Brain microvascular endothelial cell (primary cell): Measurements from ENCODE around the gene BDNF.
"Not testable (repeated sequence)": the region's sequence is repeated elsewhere in the genome, so short reads cannot be mapped to it uniquely, and the experiment has no call there.

Experiments used
- DNase-seq: peaks from one replicate; pipeline ENCODE4 v3.0.0-alpha.2; 2020
- H3K27ac ChIP-seq: fragments of 250-450 bp; sonication (Bioruptor Pico); 2 replicates; pipeline ENCODE4 v1.5.1; 2020; ENCODE audit warnings: mild to moderate bottlenecking, moderate library complexity
- H3K27me3 ChIP-seq: fragments of 250-450 bp; sonication (Bioruptor Pico); replicated peaks from 2 replicates; pipeline ENCODE4 v1.5.1; 2020; ENCODE audit warnings: mild to moderate bottlenecking
- H3K36me3 ChIP-seq: fragments of 250-450 bp; sonication (Bioruptor Pico); replicated peaks from 2 replicates; pipeline ENCODE4 v1.5.1; 2020; ENCODE audit warnings: mild to moderate bottlenecking
- H3K4me3 ChIP-seq: 2 replicates; pipeline ENCODE4 v1.5.1; 2011; ENCODE audit warnings: low read depth, mild to moderate bottlenecking, control low read depth, low read length, moderate library complexity
- in situ Hi-C: cut with HindIII; loops from 2 replicates; pipeline ENCODE4 v1.10.0; 2017; ENCODE audit warnings: low sequenced_read_pairs, low pct_ligation_motif_present
- TF ChIP-seq, protein P1 (sequence below): IDR thresholded peaks from 2 replicates; pipeline ENCODE4 v1.5.1; 2011; ENCODE audit warnings: low read depth, mild to moderate bottlenecking, moderate library complexity, low read length, control low read depth, inconsistent platforms; ENCODE audit errors: missing control alignments

Gene BDNF

GRCh38 chr11:27677108-27677507, 23.1 kb downstream of the BDNF start:
- no peak for DNase-seq
- no peak overlapping the region for H3K27ac ChIP-seq
- in situ Hi-C loops, result no loop called here
- H3K27me3 ChIP-seq, result no peaks in the 10 kb centered on the region
- TF ChIP-seq, protein P1, sequence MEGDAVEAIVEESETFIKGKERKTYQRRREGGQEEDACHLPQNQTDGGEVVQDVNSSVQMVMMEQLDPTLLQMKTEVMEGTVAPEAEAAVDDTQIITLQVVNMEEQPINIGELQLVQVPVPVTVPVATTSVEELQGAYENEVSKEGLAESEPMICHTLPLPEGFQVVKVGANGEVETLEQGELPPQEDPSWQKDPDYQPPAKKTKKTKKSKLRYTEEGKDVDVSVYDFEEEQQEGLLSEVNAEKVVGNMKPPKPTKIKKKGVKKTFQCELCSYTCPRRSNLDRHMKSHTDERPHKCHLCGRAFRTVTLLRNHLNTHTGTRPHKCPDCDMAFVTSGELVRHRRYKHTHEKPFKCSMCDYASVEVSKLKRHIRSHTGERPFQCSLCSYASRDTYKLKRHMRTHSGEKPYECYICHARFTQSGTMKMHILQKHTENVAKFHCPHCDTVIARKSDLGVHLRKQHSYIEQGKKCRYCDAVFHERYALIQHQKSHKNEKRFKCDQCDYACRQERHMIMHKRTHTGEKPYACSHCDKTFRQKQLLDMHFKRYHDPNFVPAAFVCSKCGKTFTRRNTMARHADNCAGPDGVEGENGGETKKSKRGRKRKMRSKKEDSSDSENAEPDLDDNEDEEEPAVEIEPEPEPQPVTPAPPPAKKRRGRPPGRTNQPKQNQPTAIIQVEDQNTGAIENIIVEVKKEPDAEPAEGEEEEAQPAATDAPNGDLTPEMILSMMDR, result no peak
- H3K36me3 ChIP-seq, result peaks cover 4% of the 10 kb centered on the region
- H3K4me3 ChIP-seq, result no peak overlapping the region

GRCh38 chr11:27673979-27674663, 26.1 kb downstream of the BDNF start:
- in situ Hi-C loops, result no loop called here
- H3K36me3 ChIP-seq, result no peaks in the 10 kb centered on the region
- TF ChIP-seq, protein P1, result no peak
- no peaks in the 10 kb centered on the region for H3K27me3 ChIP-seq
- no peak overlapping the region for H3K27ac ChIP-seq
- no peak for DNase-seq
- no peak overlapping the region for H3K4me3 ChIP-seq

DNA sequence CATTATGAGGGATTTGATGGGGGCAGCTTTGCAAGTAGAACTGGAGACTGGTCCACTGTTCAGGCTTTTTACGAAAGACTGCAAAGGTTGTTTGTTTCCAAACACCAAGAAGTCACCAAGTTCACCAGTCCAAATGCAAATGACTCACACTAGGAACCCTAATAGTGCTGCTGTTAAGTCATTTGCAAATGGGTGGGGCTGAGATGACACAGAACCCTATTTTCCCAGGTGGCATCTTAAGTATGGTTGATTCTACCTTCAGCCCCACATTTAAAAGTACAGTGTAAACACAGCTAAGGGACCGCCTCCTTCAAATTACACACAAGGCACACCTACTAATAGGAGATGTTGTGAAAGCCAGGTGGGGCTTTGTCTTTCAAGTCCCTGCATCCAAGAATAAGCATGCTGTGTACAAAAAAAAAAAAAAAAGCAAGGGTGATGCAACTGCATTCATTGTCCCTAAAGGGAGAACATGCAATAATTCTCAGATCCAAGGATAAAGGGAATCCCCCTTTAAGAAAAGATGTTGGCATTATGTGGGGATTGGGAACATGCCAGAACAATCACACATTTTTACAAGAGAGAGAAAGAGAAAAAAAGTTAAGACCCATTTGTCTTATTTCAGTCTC, 27.3 kb downstream of the BDNF start:
- no peak overlapping the region for H3K27ac ChIP-seq
- TF ChIP-seq, protein P1, result no peak
- no peaks in the 10 kb centered on the region for H3K27me3 ChIP-seq
- no peak for DNase-seq
- in situ Hi-C loops, result no loop called here
- H3K36me3 ChIP-seq, result no peaks in the 10 kb centered on the region
- no peak overlapping the region for H3K4me3 ChIP-seq

DNA sequence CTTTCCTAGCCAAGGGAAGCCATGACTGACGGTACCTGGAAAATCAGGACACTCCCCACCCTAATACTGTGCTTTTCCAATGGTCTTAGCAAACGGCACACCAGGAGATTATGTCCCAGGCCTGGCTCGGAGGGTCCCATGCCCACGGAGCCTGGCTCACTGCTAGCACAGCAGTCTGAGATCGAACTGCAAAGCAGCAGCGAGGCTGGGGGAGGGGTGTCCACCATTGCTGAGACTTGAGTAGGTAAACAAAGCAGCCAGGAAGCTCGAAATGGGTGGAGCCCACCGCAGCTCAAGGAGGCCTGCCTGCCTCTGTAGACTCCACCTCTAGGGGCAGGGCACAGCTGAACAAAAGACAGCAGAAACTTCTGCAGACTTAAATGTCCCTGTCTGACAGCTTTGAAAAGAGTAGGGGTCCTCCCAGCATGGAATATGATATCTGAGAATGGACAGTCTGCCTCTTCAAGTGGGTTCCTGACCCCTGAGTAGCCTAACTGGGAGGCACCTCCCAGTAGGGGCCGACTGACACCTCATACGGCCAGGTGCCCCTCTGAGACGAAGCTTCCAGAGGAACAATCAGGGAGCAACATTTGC, 34.6 kb downstream of the BDNF start:
- in situ Hi-C loops, H3K27ac ChIP-seq, H3K27me3 ChIP-seq, DNase-seq, H3K4me3 ChIP-seq, H3K36me3 ChIP-seq: not testable (repeated sequence)

DNA sequence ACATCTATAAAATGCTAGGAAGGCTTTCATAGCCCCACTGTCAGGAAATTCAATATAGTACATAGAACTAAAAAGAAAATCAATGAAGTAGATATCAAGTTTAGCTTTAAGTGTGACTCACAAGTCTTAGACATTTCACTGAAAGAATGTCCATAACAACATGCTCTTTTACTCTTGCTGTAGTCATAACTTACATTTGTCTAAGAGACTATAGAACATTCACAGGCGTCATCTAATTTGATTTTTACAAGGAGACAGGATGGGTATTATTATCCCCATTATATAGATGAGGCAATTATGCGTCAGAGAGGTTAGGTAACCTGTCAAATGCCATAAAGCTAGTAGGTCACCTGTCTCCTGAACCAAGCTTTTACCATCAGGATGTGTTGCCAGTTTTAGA, 36.9 kb downstream of the BDNF start:
- in situ Hi-C loops, result no loop called here
- H3K27me3 ChIP-seq, result no peaks in the 10 kb centered on the region
- no peak overlapping the region for H3K27ac ChIP-seq
- DNase-seq, result no peak
- TF ChIP-seq, protein P1, result no peak
- peaks cover 4% of the 10 kb centered on the region for H3K36me3 ChIP-seq
- no peak overlapping the region for H3K4me3 ChIP-seq

DNA sequence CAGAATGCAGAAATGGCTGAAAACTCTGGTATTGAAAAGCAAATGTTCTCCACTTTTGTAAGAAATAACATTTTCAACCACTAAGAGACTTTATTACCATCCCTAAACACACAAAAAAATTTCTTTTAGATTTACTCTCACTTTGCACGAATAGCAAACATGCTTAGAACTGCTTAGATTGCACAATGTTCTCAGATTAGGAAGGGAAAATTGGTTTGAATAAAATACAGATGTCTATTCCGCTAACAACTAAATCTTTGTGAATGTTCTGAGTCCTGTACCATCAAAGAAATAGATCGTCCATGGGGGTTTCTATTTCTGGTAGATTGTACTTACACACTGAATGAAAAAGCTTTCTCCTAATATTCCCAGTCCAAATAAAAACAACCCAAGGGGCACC, 40.1 kb downstream of the BDNF start:
- DNase-seq, result no peak
- Histone ChIP-seq H3K36me3 (peaks cover 21% of the 10 kb centered on the region), H3K4me3 (no peak overlapping the region), H3K27ac (no peak overlapping the region), H3K27me3 (no peaks in the 10 kb centered on the region)
- TF ChIP-seq, protein P1, result no peak
- in situ Hi-C loops, result no loop called here
